Keratinocyte (primary cell): ENCODE measurements around the gene KCNC3. TPM values are rescaled to one million over a fixed set of nuclear protein-coding genes. Genes with fewer than 3 reads are reported as not detected.

Experiments
- DNase-seq: peaks from one replicate; pipeline ENCODE4 v3.0.0-alpha.2; 2011; ENCODE audit warnings: low read depth, missing footprints, low spot score
- FAIRE-seq: peaks from 2 replicates; lab custom pipeline; 2011; peaks lifted over from hg19 to GRCh38; lab: Jason Lieb, UNC
- H2AFZ ChIP-seq: 2 replicates; pipeline ENCODE4 v1.6.0; 2012; ENCODE audit warnings: low read length, control low read depth, inconsistent platforms; ENCODE audit not compliant: control insufficient read depth
- H3K27ac ChIP-seq: 2 replicates; pipeline ENCODE4 v1.5.1; 2011; ENCODE audit warnings: low read length; ENCODE audit not compliant: control insufficient read depth, insufficient read depth
- H3K27me3 ChIP-seq: 3 replicates; pipeline ENCODE4 v1.6.0; 2011; ENCODE audit warnings: low read length; ENCODE audit not compliant: control insufficient read depth, insufficient read depth; ENCODE audit errors: extremely low read depth
- H3K36me3 ChIP-seq, 2 experiments: 2 replicates in 1 of 2; 3 replicates in 1 of 2; pipeline ENCODE4 v1.5.1; 2011; ENCODE audit warnings: low read length in 2 of 2, mild to moderate bottlenecking in 1 of 2; ENCODE audit not compliant: control insufficient read depth in 2 of 2, insufficient read depth in 2 of 2; ENCODE audit errors: extremely low read depth in 1 of 2
- H3K4me1 ChIP-seq: 3 replicates; pipeline ENCODE4 v1.5.1; 2011; ENCODE audit warnings: low read length; ENCODE audit not compliant: control insufficient read depth, insufficient read depth; ENCODE audit errors: extremely low read depth
- H3K4me2 ChIP-seq: 3 replicates; pipeline ENCODE4 v1.6.0; 2011; ENCODE audit warnings: low read depth, low read length; ENCODE audit not compliant: control insufficient read depth, insufficient read depth; ENCODE audit errors: extremely low read depth
- H3K4me3 ChIP-seq, 3 experiments: fragments of 200-600 bp in 1 of 3; sonication (generic) in 1 of 3; 2 replicates in 2 of 3; 3 replicates in 1 of 3; pipeline ENCODE4 v1.5.1; 2011 to 2016; ENCODE audit warnings: low read length in 3 of 3, mild to moderate bottlenecking in 3 of 3, control low read depth in 2 of 3, inconsistent platforms in 1 of 3, low read depth in 1 of 3, mixed read lengths in 1 of 3, mixed run types in 1 of 3, moderate library complexity in 1 of 3; ENCODE audit not compliant: control insufficient read depth in 2 of 3, insufficient read depth in 2 of 3; ENCODE audit errors: extremely low read depth in 1 of 3
- H3K79me2 ChIP-seq: 2 replicates; pipeline ENCODE4 v1.6.0; 2012; ENCODE audit warnings: low read length; ENCODE audit not compliant: control insufficient read depth, insufficient read depth
- H3K9ac ChIP-seq: 3 replicates; pipeline ENCODE4 v1.6.0; 2011; ENCODE audit warnings: low read length; ENCODE audit not compliant: control insufficient read depth, insufficient read depth; ENCODE audit errors: extremely low read depth
- H3K9me1 ChIP-seq: 3 replicates; pipeline ENCODE4 v1.6.0; 2011; ENCODE audit warnings: low read length; ENCODE audit not compliant: control insufficient read depth, insufficient read depth; ENCODE audit errors: extremely low read depth
- H3K9me3 ChIP-seq: 2 replicates; pipeline ENCODE4 v1.5.1; 2012; ENCODE audit warnings: low read depth, low read length; ENCODE audit not compliant: control insufficient read depth
- H4K20me1 ChIP-seq: 3 replicates; pipeline ENCODE4 v1.6.0; 2011; ENCODE audit warnings: low read length; ENCODE audit not compliant: control insufficient read depth, insufficient read depth; ENCODE audit errors: extremely low read depth
- EZH2 ChIP-seq: IDR thresholded peaks from one replicate; pipeline ENCODE4 v1.6.1; 2012; ENCODE audit warnings: inconsistent platforms, mild to moderate bottlenecking, low read length, moderate library complexity
- dilution Hi-C: fragments of 300-500 bp; cut with MboI; formaldehyde crosslinking; loops from one replicate; pipeline ENCODE4 v1.7.0; 2020; ENCODE audit warnings: low sequenced_read_pairs; ENCODE audit not compliant: extremely low pct_ligation_motif_present
- polyA plus RNA-seq, 5 experiments: library from polyadenylated mRNA; depleted of rRNA in 3 of 5; stranded (reverse) in 3 of 5; stranded (forward) in 1 of 5; unstranded in 1 of 5; fragments of >200 nt; gene quantifications; 1 replicate in 1 of 5; 2 replicates in 3 of 5; 3 replicates in 1 of 5; pipeline versions ENCODE4 v1.2.1 to v1.2.3, GENCODE V29; 2011 to 2012; ENCODE audit warnings: missing spikeins in 2 of 5, low read depth in 1 of 5, low replicate concordance in 1 of 5
- TF ChIP-seq, protein P1 (sequence below), 3 experiments: IDR thresholded peaks in 1 of 3; conservative IDR thresholded peaks in 1 of 3; optimal IDR thresholded peaks in 1 of 3; 2 replicates in 2 of 3; 3 replicates in 1 of 3; pipeline versions ENCODE3 to v1.5.1; 2011; ENCODE audit warnings: low read length in 3 of 3, mild to moderate bottlenecking in 3 of 3, moderate library complexity in 2 of 3, control low read depth in 1 of 3, inconsistent platforms in 1 of 3; ENCODE audit not compliant: insufficient read depth in 2 of 3; ENCODE audit errors: extremely low read depth in 1 of 3

Gene KCNC3
- polyA plus RNA-seq, 1 donor (not counting 4 experiments of a cell fraction or from before 2014, with no cell fraction given), result 0.01 TPM

DNA sequence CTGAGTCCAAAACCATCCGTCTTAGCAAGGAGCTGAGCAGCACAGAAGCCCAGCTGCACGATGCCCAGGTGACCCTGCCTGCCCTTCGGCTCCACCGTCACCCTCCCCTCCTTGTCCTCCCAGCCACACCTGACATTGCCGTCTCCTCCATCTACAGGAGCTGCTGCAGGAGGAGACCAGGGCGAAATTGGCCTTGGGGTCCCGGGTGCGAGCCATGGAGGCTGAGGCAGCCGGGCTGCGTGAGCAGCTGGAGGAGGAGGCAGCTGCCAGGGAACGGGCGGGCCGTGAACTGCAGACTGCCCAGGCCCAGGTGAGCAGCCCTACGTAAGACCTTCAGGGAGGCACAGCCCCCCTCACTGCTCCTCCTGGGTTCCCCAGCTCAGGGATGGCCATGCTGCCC lies 49.1 kb downstream of the KCNC3 start:
- dilution Hi-C loops, result no loop called here
- FAIRE-seq, result no peak

DNA sequence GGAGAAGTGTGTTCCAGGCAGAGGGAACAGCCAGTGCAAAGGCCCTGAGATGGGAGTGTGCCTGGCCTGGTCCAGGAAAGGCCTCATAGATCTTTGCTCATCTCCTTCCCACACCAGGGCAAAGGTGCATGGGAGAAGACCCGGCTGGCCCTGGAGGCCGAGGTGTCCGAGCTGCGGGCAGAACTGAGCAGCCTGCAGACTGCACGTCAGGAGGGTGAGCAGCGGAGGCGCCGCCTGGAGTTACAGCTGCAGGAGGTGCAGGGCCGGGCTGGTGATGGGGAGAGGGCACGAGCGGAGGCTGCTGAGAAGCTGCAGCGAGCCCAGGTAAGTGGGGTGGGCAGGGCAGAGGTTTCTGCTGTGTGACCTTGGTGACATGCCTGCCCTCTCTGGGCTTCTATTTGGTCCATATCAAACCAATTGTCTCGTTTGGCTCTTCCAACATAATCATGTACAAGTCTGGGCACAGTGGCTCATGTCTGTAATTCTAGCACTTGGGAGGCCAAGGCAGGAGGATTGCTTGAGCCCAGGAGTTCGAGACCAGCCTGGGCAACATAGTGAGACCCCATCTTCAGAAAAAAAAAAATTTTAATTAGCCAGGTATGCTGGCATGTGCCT lies 51.1 kb downstream of the KCNC3 start:
- Histone ChIP-seq H3K4me3 (no peak overlapping the region), H3K4me2 (no peak overlapping the region), H3K9me1 (no peaks in the 10 kb centered on the region), H3K79me2 (no peaks in the 10 kb centered on the region), H3K9ac (no peak overlapping the region), H3K36me3 (no peaks in the 10 kb centered on the region), H3K4me1 (no peaks in the 10 kb centered on the region), H2AFZ (no peak overlapping the region), H3K27me3 (no peaks in the 10 kb centered on the region), H3K27ac (no peak overlapping the region), H3K9me3 (no peaks in the 10 kb centered on the region), H4K20me1 (no peaks in the 10 kb centered on the region)
- TF ChIP-seq, protein P1, sequence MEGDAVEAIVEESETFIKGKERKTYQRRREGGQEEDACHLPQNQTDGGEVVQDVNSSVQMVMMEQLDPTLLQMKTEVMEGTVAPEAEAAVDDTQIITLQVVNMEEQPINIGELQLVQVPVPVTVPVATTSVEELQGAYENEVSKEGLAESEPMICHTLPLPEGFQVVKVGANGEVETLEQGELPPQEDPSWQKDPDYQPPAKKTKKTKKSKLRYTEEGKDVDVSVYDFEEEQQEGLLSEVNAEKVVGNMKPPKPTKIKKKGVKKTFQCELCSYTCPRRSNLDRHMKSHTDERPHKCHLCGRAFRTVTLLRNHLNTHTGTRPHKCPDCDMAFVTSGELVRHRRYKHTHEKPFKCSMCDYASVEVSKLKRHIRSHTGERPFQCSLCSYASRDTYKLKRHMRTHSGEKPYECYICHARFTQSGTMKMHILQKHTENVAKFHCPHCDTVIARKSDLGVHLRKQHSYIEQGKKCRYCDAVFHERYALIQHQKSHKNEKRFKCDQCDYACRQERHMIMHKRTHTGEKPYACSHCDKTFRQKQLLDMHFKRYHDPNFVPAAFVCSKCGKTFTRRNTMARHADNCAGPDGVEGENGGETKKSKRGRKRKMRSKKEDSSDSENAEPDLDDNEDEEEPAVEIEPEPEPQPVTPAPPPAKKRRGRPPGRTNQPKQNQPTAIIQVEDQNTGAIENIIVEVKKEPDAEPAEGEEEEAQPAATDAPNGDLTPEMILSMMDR (optimal IDR thresholded peaks at IDR 0.05 in 1 of 3, IDR thresholded peaks at IDR 0.05 in 1 of 3, conservative IDR thresholded peaks at IDR 0.05 in 1 of 3; ENCODE audit: extremely low read depth in 1 of 3, insufficient read depth in 2 of 3, low read length in 3 of 3), result no peak
- no peak for TF ChIP-seq EZH2
- DNase-seq (no peak), FAIRE-seq (no peak)
- dilution Hi-C loops, result no loop called here

More for the DNA sequence above, 49.1 kb downstream of the KCNC3 start:
- no peak overlapping the region for H3K4me3 ChIP-seq
- H3K9me1 ChIP-seq, result no peaks in the 10 kb centered on the region
- H3K27me3 ChIP-seq, result no peaks in the 10 kb centered on the region
- no peak overlapping the region for H3K4me2 ChIP-seq
- no peak overlapping the region for H2AFZ ChIP-seq
- no peaks in the 10 kb centered on the region for H3K36me3 ChIP-seq
- H3K4me1 ChIP-seq, result no peaks in the 10 kb centered on the region
- H3K9me3 ChIP-seq, result no peaks in the 10 kb centered on the region
- H3K27ac ChIP-seq, result no peak overlapping the region
- no peak for TF ChIP-seq EZH2
- TF ChIP-seq, protein P1 (optimal IDR thresholded peaks at IDR 0.05 in 1 of 3, IDR thresholded peaks at IDR 0.05 in 1 of 3, conservative IDR thresholded peaks at IDR 0.05 in 1 of 3; ENCODE audit: extremely low read depth in 1 of 3, insufficient read depth in 2 of 3, low read length in 3 of 3), result no peak
- H3K9ac ChIP-seq, result no peak overlapping the region
- H4K20me1 ChIP-seq, result no peaks in the 10 kb centered on the region
- no peak for DNase-seq
- H3K79me2 ChIP-seq, result no peaks in the 10 kb centered on the region
